GM10847 (cell line): ENCODE data around the gene NKX1-2.

ENCODE experiments used
- POLR2A ChIP-seq: IDR thresholded peaks from 2 replicates; pipeline ENCODE4 v1.6.1; 2011; ENCODE audit not compliant: insufficient read length; ENCODE audit errors: extremely low read depth

Gene NKX1-2

DNA sequence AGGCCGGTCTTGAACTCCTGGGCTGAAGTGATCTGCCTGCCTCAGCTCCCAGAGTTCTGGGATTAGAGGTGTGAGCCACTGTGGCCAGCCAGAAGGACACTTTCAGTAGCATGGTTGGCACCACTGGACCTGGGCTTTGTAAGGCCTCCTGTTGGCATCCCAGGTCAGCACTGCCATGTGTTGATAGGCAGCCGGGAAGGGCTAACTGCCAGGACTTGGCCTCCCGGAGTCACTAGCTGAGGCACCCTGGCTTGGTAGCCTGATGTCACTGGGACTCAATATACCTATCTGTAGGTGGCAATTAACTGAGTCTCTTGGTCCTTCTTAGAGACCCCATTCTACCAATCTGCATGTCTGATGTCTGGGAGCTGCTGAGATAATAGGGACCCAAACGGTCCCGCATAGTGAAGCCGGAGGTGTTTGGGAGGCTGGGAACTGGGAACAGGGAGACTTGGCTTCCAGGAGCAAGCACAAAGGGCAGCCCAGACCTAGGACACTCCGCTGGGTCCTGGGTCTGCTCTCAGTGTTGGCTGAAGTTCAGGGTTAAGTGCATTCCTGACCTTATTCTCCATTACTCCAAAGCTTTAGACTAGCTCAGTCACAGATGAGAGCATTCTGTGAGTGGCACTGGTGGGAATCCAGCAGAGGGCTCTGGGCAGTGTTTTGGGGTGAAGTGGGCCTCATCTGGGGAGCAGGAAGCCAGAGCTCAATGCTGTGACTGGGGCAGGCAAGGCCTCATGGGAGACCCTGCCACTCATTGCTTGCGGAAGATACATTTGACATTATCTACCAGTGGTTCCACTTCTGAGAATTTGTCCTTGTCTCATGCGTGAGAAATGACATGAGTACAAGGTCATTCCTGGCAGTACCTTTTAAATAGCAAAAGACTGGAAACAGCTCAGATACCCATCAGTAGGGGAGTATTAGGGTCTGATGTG is 14.5 kb upstream of the NKX1-2 start:
- no peak for TF ChIP-seq POLR2A

DNA sequence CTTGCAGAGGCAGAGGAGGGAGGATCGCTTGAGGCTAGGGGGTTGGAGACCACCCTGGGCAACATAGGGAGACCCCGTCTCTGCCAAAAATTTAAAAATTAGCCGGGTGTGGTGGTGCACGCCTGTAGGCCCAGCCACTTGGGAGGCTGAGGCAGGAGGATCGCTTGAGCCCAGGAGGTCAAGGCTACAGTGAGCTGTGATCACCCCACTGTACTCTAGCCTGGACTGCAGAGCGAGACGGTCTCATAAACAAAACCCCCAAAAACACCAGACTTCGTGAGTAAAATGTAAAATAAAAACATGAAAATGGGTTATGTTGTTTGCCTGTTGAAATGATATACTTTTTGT is 12.5 kb upstream of the NKX1-2 start:
- no peak for TF ChIP-seq POLR2A

DNA sequence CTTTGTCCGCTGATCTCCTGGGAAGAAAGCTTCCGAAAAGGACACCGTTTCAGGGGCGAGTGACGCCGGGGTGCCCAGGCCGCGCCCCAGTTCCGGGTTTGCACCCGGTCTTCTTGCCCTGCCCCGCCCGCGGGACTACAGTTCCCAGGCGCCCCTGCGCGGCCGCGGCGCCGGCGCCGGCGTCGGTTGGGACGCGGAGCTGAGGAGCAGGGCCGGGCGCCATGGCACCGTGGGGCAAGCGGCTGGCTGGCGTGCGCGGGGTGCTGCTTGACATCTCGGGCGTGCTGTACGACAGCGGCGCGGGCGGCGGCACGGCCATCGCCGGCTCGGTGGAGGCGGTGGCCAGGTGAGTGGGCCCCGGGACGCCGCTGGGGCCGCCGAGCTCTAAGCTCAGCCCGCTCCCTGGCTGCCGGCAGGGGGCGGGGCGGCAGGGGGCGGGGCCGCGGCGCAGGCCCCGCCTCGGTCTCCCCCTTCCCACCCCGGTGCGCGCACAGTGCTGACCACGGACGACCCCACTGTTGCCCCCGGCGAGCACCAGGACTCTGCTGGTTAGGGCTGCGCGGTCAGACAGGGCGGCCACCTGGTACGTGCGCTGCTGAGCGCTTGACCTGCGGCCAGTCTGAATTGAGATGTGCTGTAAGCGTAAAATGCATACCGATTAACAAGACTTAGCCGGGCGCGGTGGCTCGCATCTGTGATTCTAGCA is 12.0 kb upstream of the NKX1-2 start, which contains the start of gene LHPP:
TSS of gene LHPP (plus strand) at position 182 of the 706 bp plus-strand sequence. CDS start at position 222, 40 bp downstream.
- no peak for TF ChIP-seq POLR2A

DNA sequence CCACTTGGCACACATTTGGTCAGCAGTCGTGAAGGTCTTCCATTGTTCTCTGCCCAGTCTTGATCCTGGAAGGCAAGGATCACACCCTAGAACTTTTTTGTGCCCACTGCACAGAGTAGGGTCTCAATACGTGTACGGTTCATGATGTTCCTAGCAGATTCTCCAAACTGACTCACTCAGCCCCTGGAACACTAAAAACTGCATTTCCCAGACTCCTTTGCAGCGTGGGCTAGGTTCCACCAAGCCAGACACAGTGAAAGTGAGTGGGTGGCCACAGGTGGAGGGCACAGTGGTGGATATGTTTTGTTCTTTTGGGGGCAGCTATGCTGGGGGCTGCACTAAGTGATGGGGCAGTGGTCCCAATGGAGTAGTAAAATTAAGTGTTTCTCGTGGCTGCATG is 10.3 kb upstream of the NKX1-2 start:
- no peak for TF ChIP-seq POLR2A

DNA sequence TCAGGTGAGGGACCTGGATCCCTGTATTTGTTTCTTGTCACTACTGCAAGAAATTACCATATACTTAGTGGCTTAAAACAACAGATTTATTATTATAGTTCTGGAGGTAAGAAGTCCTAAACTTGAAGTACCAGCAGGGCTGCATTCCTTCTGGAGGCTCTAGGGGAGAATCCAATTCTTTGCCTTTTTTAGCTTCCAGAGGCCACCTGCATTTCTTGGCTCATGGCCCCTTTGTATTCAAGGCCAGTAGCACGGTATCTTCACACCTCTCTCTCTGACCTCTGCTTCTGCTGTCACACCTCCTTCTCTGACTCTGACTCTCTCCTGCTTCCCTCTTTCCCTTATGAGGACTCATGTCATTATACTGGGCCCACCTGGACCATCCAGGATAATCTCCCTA is 9.6 kb upstream of the NKX1-2 start:
- no peak for TF ChIP-seq POLR2A

DNA sequence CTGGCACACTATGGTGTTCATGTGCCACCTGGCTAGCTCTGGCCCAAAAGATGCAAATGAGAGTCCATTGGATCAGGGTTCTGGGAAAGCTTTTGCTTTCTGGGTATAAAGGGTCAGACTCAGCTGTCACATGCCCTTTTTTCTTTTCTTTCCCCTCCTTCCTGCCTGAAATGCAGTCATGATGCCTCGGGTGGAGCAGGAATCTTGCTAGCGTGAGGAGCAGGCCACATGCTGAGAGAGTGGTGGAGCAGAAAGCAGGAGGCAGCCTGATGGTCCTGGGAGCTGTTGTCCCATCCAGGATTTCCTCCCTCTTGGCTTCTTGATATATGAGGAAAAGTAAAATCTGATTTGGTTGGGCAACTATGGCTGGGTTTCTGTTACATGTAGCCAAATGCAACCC is 9.1 kb upstream of the NKX1-2 start:
- TF ChIP-seq POLR2A: no peak

DNA sequence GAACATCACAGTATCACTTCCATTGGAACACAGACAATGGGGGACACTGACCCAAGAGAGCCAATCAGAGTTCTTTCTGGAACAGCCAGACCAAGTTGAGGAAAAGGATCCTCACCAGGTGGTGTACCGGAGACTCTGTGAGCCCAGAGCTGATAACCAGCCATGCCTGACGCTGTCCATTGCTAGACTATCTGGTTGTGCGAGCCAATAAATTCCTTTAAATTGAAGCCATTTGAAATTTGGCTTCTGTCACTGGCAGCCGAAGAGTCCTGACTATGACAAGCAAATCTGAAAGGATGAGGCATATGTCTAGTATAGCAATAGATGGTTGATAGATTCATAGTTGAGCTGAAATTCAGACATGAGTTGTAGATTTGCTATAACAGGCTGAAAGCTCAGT is 8.6 kb upstream of the NKX1-2 start:
- TF ChIP-seq POLR2A: no peak

DNA sequence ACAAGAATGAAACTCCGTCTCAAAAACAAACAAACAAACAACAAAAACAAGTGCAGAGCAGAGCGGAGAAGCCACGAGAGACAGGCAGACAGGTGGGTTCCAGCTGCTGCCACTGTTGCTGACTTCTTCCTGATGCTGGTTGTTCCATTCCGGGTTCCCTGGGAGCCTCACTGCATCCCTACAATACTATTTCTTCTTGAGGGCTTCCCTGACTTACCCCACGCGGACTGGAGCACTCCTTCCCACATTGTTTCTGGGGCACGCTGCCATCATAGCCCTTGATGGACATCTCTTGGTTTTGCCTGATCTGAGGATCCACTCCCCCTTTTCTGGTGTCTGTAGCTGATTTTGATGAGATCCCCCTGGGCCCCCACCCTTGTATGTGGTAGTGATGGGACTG is 5.6 kb upstream of the NKX1-2 start:
- TF ChIP-seq POLR2A: no peak

DNA sequence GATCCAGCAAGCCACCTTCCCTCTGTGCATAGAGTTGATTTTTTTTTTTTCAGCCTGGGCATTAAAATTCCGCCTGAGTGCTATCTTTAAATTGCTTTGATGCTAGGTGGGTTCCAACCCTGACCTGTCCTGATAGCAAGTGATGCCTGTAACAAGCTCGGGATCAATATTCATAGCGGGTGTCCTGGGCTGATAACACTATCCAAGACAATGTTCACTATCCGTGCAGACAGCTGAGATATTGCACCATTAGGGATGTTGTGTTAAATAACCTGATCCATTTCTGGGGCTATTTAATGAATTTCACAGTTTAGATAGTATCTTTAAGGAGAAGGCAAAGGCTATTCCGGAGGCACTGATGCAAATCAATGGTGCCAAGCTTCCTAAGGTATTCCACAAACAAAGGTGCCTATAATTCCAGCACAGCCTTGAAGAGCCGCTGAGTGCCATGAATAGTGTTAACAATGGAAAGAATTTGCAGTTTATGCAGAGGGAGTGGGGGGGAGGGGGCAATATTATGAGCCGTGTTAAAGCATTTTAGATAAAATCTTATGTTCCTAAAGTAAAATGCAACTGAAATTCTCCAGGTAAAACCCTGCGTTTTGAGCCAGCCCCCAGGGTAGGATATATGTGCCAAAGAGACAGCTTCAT is 4.2 kb upstream of the NKX1-2 start:
- TF ChIP-seq POLR2A: no peak

DNA sequence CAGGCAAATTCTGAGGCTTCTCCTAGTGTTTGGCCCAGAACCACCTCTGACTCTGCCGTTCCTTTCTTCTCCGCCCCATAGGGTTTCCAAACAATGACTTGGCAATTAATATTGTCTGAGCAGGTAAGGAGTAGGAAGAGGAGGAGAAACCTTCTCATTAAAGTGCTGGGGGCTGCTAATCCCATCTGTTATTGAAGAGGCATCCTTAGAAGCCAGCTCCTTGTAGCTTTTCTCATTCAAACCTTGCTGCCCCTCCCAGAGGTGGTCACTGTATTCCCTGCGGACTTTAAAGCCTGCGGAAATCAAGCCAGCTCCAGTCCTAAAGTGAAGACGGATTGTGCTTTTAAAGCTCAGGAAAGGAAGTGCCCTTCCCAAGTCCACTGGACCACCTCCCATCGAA is 1.4 kb upstream of the NKX1-2 start:
- TF ChIP-seq POLR2A: no peak

DNA sequence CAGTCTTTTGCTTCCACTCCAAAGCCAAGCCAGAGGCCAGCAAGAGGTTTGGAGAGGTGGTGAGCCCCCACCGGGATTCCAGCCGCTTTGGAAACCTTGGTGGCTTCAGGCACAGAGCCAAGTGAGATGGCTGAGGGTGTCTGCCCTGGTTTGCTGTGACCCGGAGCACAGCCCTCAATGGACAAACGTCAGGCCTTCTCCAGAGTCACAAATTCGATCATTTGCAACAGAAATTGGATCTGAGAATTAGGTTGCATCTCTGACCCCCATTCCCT is 885 bp upstream of the NKX1-2 start:
- TF ChIP-seq POLR2A: no peak

DNA sequence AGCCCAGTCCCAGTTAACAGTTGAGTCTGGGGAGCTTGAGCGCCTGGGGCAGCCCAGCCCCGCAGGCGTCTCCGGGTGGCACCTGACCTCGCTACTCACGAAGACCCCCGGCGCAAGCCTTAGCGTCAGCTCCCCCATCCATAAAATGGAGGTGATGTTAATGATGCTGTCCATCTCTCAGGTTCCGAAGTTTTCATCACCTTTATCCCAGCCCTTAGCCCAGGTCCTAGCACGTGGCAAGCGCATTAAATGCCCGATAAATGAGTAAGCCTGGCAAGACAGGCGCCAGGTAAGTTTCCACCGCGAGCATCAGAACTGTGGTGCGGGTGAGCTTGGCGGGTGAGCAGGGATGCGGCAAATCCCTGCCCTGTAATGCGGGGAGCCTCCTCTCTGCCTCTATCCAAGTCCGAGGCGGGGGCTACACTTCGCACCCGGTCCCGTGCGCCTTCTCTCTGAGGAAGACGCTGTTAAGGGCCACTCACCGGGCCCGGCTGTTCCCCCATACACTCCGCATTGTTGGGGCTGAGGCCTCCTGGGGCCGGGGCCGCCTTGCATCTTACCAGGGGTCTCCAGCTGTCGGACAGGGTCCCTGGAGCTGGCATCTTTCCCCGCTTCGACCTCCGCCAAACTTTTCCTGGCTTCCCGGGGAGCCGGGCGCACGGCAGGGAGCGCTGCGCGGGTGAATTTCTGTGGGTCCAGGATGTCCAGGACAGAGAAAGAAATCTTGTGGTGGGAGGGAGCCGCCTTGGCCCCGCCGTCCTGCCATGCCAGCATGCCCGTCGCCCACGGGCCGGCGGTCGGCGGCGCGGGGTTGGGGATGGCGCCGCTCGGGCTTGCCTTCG is 444 bp downstream of the NKX1-2 start:
- no peak for TF ChIP-seq POLR2A

DNA sequence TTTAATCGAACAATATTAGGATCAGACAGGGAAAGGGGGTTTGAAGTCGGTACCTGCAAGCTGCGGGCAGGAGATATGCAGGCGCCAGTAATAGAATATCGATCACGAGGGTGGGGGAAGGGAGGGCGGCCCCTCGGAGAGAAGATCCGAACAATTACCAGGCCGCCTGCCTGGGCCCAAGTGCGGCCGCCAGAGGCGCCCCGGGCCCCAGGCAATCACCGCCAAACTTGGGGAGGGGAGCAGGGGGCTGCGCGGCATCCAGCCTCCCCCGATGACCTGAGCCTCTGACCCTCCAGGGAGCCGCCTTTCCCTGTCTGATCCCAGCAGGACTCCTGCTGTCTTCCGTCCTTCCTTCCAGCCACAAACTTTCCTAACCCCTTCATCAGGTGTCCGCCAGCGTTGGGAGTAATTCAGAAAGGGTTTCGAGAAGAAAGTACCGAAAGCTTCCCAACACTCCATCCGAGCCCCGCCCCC is 1.1 kb downstream of the NKX1-2 start:
- TF ChIP-seq POLR2A: no peak

DNA sequence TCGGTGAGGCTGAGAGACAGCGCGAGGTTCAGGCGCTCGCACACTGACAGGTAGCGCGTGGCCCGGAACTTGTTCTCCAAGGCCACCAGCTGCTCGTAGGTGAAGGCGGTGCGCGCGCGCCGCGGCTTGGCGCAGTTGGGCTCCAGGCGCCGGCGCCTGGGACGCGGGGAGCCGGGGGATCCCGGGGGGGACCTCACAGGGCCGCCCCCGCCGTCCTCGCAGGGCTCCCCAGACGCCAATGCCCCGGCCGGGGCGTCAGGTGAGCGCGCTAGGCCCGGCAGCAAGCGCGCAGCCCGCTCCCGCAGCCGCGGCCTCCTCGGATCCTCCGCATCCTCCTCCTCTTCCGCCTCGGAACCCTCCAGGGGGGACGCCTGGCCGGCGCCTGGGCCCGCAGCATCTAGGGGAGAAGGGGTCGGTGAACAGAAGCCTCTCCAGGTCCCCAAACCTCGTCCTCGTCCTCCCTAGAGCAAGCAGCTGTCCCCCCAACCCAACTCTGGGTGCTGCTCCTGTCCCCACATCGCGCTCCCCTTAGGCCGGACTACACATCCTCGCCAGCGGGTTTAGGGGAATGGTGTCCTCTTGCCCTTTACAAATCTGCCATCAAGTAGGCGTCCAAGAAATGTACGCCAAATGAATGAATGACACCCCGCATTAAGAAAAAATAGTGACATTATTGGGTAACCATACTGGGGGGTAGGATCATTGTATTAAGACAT is 1.9 kb downstream of the NKX1-2 start:
- no peak for TF ChIP-seq POLR2A
